HG02610 (cell line): ENCODE results near the gene CFAP92.
A peak's percentile ranks its signal among the peaks of the same experiment; 100 is the strongest.

Experiments used
- ATAC-seq: cut with Tn5 transposase; IDR thresholded peaks from one replicate; pipeline ENCODE4 v1.9.1; 2021; ENCODE audit warnings: mild to moderate bottlenecking, moderate library complexity; ENCODE audit not compliant: unreplicated experiment

The CFAP92 gene

DNA sequence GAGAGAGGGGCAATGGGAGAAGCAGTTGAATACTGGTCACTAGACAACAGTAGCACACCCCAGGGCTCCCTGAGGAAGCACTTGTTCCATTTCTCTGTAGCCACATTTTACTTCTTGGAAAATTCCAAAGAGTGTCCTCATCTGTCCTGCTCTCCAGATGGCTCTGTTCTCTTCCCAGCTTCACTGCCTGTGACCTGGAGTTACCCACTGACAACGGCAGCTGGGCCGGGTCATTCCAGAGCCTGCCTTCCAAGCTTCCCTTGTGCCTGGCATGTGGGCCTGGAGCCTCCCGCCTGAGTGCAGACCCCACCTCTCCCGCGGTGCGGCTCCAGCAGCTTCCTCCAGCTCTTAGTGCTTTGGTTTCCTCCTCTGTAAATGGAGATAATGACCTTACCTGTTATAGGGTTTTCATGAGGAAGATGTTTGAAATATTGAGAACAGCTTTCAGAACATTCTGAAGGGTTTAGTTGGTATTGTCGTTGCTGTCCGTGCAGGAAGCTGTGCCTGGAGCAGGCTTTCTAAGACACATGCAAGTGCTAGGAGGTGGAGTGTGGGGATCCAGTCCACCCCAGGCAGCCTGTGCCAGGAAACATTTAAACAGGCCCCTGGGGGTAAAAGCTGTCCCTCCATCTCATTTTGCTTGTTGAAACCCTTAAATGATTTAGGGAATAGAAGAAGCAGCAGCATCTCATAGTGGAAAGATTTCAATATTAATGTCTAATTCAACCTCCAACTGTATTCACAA is 32.0 kb upstream of the CFAP92 start:
- ATAC-seq, result no peak

DNA sequence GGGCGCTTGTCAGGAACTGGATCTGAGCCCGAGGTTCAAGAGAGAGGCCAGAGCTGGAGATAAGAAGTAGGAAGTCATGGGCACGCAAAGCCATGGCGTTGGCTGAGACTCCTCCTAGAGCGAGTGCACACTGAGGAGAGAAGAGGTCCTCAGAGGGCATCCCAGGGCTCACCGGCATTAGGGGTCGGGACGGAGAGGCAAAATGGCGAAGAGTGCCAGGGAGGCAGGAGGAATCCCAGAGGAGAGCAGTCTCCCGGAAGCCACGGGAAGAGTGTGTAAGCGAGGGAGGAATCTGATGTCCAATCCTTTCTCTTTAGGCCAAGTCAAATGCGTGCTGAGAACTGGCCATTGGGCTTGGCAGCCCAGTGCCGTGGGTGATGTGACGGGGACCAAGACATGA is 31.2 kb upstream of the CFAP92 start:
- ATAC-seq, result no peak

GRCh38 chr3:129023909-129024308 is 30.0 kb upstream of the CFAP92 start:
- no peak for ATAC-seq

DNA sequence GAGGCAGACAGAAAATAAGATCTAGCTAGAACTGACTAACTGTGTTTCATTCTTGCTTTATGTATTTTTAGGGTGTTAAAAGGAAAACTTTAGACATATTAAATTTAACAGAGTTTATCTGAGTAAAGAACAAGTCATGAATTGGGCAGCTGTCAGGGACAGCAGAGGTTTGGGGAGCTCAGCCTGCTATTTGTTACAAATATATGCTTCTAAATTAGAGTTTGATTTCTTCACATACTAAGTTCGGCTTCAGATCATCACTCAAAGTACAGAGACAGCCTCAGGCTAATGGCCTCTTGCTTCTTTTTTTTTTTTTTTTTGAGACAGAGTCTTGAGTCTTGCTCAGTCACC is 29.1 kb upstream of the CFAP92 start:
- ATAC-seq, result no peak

DNA sequence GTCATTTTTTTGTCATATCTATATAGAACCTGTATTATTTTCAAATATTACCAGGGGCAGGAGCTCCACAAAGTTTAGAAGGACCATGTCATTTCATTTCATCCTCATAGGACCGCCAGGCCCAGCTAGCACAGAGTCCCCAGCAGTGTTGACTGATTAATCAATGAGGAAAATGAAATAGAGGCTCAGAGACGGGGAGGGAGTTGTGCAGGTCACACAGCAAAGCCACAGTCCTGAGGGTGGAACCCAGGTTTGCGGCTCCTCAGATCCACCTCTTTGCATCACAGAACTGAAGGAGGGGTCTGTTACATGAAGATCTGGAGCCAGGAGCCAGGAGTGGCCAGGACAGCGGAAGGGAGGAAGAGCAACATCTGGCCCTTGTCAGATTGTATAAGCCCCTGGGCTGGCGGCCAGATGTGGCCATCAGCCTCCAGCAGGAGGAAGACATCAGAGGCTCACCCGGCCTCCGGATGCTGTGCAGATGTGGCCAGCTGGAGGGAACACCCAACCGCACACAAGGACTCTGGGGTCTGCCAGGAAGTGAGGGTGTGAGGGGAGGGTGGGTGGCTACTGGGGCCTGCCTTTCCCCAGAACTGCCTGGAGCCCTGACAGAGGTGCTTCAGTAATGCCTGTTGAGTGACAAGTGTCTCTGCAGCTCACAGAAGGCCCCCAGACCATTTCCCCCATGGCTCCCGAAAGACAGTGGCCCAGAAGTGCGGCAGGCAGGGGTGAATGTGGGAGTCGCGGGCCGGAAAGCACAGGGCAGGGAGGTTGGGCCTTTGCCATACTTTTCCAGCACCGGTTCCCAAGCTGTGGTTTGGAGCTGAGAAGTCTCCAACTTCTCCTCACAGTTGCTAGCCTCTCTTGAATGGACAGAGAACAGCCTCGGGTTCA is 28.5 kb upstream of the CFAP92 start:
- no peak for ATAC-seq

GRCh38 chr3:129021140-129021551 is 27.3 kb upstream of the CFAP92 start:
- no peak for ATAC-seq

GRCh38 chr3:129020691-129021090 is 26.8 kb upstream of the CFAP92 start:
- ATAC-seq, result no peak

- no peak for ATAC-seq
These were observed 25.4 kb upstream of the CFAP92 start for GRCh38 chr3:129019266-129019665.

DNA sequence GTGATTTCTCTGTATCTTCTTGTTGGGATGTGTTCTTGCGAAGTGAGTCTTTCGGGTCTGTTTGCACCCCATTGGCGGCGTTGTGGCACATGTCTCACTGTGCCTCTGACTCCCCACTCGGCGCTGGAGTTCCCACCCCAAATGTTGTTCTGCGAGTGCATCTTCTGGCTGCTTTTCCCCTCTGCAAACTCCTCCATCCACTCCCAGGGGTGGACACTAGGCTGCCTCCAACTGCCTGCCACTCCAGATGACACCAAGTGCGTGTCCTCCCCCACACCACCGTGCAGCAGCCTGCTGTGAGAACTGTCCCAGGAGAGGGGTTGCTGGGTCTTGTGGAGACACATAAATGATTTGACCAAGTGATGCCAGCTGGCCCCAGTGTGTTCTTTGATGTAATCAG is 24.9 kb upstream of the CFAP92 start:
- no peak for ATAC-seq

DNA sequence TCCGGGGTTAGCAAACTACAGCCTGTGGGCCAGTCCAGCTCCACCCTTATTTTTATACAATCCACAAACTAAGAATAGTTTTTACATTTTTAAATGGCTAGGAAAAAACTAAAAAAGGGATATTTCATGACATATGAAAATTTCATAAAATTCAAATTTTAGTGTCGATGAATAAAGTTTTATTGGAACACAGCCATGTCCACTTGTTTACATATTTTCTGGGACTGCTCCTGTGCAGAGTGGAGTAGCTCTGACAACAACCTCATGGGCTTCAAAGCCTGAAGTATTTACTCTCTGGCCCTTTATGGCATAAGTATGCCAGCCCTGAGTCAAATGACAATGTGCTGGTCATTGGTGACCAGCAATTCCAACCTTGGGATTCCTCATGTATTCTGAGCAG is 24.4 kb upstream of the CFAP92 start:
- no peak for ATAC-seq

- ATAC-seq, result no peak
These were observed 23.6 kb upstream of the CFAP92 start for GRCh38 chr3:129017484-129017899.

DNA sequence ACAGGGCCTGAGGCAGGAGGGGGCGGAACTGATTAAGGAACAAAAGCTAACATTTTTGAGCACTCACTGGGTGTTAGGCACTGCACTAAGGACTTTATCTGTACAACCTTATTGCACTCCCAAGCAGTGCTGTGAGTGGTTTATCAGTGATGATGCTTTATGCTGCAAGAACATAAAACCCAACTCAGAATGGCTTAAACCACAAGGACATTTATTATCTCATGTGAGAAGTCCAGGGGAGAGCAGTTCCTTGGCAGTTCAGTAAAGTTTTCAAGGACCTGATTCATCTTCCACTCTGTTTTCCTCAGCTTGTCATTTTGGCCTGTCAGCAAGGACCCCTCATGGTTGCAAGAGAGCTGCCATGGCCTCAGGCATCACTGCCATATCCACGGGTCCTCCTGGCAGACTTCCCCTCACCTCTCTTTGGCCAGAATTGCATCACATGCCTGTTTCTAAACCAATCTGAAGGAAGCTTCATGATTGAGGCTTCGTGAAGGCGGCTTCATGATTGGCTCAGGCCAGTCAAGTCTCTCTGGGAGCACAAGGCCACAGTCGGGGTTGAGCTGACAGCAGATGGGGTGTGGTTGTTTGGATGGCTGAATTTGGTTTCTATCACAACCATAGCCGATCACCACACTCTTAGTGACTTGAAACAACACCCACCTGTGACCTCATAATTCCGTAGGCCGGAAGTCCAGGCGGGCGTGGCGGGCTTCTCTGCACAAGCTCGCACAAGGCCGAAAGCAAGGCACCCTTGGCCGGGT is 23.0 kb upstream of the CFAP92 start:
- no peak for ATAC-seq

- ATAC-seq, result peak; percentile 52
These were observed 22.5 kb upstream of the CFAP92 start for GRCh38 chr3:129016356-129016719.

- no peak for ATAC-seq
These were observed 21.7 kb upstream of the CFAP92 start for GRCh38 chr3:129015388-129016105.

DNA sequence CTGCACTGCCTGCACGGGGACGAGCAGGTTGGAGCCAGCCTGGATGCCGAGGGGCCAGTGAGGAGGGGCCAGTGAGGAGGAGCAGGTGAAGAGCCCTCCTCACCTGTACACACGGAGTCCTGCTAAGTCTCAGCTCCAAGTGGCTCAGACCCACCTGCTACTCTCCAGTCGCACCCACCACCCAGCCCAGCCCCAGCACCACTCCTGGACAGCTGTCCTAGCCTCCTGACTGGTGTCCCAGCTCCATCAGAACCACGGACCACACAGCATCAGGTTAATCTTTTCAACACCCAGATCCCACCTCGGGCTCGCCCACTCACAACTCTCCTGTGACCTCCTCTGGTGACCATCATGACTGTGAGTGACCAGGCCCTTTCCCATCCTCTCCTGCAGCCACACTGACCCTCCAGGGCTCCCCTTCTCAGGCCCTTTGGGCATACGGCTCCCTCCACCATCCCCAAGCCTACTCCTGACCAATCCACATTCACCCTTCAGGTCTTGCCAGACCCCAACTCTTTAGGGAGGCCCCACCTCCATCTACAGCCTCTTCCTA is 21.0 kb upstream of the CFAP92 start:
- ATAC-seq, result no peak

DNA sequence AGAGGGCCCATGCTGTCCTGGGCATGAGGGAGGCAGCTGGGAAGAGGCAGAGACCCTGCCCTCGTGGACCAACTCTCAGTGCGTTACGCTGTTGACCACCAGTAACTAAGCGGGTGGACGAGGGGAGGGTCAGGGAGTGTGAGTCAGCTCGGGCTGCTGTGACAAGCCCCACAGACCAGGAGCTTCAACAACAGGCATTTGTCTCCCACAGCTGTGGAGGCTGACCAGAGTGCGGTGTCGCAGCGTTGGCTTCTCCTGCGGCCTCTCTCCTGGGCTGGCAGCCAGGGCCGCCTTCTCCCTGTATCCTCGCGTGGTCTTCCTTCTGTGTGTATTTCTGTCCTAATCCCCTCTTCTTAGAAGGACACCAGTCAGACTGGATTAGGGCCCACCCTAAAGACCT is 20.3 kb upstream of the CFAP92 start:
- no peak for ATAC-seq

GRCh38 chr3:129013491-129013891 is 19.6 kb upstream of the CFAP92 start:
- no peak for ATAC-seq

- no peak for ATAC-seq
These were observed 16.6 kb upstream of the CFAP92 start for GRCh38 chr3:129010310-129010956.

DNA sequence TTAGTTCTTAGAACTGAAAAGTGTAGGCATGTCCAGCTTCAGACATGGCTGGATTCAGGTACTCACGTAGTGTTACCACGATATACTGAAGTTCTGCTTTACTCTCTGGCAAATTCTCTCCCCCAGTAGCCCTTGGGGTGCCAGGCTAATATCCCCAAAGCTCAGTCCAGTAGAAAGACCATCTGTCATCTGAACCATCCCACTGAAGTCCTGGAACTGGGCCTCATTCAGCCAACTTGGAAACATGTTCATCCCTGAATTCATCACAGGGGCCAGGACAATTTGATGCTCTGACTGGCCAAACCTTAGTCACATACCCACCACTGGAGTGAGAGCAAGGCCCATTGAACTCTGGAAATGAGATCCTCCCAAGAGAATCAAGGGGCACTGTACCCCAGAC is 15.4 kb upstream of the CFAP92 start:
- no peak for ATAC-seq

GRCh38 chr3:129007792-129008191 is 13.9 kb upstream of the CFAP92 start:
- ATAC-seq, result no peak
